CD1c-positive myeloid dendritic cell (primary cell): ENCODE measurements around the gene CLSTN1.
"Not testable (repeated sequence)": the region's sequence is repeated elsewhere in the genome, so short reads cannot be mapped to it uniquely, and the experiment has no call there.

Source experiments
- DNase-seq: peaks from one replicate; pipeline ENCODE4 v3.0.0-alpha.2; 2016; ENCODE audit errors: extremely low spot score

Gene CLSTN1

DNA sequence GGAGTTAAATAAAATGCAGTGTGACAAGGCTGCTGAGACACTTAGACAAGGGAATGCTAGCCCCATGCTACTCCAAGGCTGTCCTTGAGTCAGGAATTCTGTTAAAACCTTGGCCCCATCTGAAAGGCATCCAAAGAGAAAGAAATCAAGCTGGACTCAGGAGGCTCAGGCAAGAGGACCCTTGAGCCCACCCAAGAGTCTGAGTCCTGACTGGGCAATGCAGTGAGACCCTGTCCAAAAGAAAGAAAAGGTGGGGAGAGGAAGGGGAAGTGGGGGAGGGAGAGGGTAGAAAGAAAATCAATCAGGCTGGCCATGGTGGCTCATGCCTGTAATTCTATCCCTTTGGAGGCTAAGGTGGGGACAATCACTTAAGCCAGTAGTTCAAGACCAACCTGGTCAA lies 26.7 kb downstream of the CLSTN1 start:
- no peak for DNase-seq

DNA sequence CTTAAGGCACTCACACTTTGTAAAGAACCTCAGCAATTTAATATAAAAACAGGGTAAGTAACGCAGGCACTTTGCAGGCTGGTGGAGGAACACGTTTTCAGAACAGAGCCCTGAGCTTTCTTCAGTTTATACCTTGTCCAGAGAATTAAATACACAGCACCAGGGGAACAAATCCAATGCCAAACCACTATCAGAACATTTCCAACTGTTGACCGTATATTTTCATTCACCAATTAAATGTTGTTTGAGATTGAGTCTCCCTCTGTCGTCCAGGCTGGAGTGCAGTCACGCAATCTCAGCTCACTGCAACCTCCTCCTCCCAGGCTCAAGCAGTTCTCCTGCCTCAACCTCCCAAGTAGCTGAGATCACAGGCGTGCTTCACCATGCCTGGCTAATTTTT lies 29.7 kb downstream of the CLSTN1 start:
- DNase-seq: no peak

DNA sequence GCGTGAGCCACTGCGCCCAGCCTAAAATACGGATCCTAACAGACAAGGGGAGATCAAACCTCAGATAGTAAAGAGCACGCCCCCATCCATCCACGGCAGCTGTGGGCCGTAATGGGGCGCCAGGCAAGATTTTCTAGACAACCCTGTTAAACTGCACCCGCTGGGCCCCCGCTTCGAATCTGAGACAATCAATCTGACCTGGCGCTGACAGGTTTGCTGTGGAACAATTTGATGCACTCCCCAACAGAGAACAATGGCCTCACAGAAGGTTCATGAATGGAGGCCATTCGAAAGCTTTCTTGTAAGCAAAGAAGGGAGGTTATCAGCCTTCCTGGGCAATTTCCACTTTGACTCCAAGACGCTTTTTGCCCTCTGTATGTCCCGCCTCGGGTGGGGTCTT lies 30.5 kb downstream of the CLSTN1 start:
- DNase-seq: no peak

DNA sequence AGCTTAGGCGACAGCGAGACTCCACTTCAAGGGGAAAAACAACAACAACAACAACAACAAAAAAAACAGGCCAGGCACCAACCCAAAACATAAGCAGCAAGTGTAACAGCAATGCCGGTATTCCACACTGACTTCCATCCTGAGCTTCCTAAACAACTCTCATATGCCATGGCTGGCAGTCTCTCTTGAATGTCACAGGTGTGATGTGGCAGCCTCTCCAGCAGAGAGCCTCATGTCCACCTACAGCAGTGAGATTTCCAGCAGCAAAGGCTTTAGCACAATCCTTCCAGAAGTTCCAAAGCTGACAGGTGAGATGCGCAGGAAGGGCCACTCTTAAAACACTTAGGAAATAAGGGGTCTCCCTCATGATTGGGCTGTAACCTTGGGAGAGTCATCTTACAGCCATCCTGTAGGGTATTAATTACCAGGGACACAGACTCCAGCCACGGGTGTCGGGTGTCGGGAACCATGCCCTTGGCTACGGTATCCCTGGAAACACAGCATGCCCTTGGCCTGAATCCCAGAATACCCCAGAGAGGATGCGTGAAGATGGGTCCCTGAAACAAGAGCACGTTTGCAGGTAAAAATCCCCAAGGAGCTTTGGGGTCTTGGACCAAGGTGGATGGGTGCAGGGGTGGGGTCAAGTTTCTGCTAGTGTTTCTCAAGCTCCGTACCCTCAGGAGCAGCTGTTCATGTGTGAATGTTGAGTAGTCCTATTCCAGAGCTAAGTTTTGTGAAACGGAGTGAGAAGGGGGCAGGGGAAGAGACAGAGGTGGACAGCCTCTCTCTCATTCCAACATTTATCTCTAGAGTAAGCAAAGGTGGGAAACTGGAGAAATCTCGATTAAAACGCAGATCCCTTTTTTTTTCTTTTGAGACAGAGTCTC lies 31.4 kb downstream of the CLSTN1 start:
- DNase-seq: no peak

DNA sequence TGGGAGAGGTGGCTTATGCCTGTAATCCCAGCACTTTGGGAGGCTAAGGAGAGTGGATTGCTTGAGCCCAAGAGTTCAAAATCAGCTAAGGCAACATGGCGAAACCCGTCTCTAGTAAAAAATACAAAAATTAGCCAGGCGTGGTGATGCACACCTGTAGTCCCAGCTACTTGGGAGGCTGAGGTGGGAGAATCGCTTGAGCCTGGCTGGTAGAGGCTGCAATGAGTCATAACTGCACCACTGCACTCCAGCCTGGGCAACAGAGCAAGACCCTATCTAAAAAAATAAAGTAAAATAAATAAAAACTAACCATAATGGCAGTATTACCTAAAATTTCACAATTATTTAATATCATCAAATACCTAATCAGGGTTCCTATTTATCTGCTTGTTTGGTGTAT lies 34.1 kb downstream of the CLSTN1 start:
- DNase-seq: not testable (repeated sequence)

DNA sequence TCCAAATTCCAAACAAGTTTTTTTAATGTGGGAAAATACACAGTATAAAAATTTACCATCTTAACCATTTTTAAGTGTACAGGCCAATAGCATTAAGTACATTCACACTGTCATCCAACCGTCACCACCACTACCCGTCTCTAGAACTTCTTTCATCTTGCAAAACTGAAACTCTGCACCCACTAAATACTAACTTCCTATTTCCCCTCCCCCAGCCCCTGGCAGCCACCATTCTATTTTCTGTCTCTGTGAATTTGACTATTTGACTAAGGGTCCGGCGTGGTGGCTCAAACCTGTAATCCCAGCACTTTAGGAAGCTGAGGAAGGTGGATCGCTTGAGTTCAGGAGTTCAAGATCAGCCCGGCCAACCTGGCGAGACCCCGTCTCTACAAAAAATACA lies 36.1 kb downstream of the CLSTN1 start:
- DNase-seq: peak; percentile 63

DNA sequence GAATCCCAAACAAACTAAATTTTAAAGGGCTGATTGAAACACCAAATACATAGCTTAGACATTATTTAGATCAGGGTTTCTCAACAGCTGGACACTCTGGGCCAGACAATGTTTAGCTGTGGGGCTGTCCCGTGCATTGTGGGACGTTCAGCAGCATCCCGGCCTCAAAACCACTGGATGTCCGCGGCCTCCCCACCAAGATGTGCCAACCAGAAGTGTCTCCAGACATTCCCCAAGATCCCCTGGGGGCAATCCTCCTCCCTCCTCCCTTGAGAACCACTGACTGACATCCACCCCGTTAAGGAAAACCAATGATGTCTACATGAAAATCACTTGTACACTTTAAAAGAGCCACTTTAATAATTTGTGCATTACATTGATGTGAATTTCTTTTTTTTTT lies 38.4 kb downstream of the CLSTN1 start:
- DNase-seq: no peak

DNA sequence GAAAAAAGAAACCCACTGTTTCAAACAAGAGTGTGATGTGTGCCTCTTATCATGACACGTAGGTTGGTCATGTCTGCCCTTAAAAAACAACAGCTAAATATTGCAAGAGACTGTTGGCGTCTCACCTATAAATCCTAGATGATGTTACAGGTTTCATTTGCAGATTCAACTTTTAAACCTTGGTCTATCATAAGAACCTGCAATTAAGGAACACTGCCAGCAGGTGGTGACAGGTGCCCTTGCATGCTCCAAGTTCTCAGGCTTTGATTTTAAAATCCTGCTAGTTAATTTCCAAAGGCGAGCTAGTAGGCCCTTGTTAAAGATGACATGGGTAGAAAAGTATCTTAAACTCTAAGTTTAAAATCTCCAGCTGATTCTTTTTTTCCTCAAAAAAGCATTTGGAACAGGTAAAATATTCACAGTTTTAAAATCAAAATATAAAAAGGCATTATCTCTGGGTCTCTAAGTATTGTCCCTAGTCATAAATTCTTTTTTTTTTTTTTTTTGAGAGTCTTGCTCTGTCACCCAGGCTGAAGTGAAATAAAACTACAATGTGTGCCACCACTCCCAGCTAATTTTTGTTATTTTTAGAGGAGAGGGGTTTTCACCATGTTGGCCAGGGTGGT lies 39.1 kb downstream of the CLSTN1 start:
- peak; percentile 78 for DNase-seq

DNA sequence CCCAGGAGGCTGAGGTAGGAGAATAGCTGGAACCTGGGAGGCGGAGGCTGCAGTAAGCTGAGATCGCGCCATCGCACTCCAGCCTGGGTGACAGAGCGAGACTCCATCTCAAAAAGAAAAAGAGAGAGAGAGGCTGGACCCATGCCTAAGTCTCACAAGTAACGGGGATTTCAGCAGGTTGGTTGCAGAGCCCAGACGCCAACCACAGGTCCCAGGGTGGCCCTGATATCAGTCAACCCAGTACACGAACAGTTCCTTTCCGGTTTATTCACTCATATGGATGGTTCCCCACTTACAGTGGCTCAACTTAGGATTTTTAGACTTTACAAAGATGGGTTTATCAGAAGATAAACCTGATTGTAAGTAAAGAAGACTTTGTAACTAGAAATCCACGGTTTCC lies 40.9 kb downstream of the CLSTN1 start:
- DNase-seq: no peak

DNA sequence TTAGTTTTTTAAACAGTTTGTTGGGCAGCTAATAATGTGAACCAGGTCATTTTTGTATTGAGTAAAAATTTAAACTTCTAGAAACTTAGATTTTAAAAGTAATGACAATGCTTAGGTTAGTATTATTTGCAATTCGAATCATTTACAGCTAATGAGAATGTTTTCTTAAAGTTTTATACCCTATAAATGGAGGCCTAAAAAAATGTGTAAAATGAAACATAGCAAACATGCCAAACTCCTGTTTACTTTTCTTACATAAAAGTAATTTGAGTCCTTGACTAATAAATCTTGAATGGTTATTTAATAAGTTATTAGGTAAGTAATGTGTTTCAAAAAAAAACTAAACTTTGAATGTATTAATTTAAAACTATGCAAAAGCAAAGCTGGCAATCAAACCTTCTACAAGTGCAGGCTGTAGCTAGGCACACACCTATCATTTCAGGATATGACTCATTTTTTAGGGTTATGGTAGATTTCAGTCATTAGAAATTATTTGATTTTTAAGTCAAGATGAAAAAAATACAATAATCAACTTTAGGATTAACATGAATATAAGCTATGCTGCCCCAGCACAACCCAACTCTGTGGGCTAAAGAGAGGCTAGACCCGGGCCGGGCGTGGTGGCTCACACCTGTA lies 41.5 kb downstream of the CLSTN1 start:
- DNase-seq: no peak

DNA sequence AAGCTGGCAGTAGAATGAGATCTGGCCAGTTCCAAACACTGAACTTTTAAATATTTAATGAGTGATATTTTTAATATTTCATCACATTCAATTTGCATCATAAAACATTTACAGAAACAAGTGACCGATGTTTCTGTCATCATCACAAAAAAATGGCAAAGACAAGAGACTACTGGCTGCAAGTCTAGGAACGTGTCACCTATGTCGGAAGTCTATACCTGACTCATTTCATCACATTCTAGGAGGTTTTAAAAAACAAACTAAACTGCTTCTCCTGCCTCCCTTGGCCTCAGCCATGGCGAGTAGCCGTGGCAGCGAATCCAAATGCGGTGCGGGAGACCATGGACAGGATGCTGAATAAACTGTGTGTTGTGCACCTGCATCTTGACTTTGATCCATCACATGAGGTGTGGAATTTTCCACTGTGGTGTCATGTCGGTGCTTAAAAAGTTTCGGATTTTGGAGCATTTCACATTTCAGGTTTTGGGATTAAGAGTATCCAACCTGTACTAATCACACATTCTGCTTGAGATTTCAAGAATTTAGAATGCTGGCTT lies 43.1 kb downstream of the CLSTN1 start:
- DNase-seq: no peak

DNA sequence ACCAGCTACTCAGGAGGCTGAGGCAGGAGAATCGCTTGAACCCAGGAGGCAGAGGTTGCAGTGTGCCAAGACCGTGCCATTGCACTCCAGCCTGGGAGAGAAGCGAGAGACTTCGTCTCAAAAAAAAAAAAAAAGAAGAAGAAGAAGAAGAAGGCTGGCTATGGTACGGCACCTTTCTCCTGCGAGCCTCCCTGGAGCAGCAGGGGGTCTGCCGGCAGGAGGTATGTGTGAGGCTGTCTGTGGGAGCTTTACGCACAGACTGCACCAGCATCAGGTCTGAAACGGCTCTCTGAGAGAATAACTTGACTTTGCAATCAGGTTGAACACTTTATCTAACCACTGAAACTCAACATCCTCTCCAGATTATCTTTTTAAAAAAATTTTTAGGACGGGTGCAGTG lies 44.9 kb downstream of the CLSTN1 start:
- DNase-seq: no peak

DNA sequence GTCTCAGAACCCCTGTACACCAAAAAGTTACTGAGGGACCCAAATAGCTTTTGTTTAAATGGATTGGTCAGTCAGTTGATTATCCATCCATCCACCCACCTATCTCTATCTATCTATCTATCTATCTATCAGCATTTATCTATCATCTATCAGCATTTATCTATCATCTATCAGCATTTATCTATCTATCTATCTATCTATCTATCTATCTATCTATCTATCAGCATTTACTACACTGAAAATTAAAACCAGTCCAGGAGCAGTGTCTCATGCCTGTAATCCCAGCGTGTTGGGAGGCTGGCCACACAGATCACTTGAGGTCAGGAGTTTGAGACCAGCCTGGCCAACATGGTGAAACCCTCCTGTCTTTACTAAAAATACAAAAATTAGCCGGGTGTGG lies 47.1 kb downstream of the CLSTN1 start:
- DNase-seq: no peak

DNA sequence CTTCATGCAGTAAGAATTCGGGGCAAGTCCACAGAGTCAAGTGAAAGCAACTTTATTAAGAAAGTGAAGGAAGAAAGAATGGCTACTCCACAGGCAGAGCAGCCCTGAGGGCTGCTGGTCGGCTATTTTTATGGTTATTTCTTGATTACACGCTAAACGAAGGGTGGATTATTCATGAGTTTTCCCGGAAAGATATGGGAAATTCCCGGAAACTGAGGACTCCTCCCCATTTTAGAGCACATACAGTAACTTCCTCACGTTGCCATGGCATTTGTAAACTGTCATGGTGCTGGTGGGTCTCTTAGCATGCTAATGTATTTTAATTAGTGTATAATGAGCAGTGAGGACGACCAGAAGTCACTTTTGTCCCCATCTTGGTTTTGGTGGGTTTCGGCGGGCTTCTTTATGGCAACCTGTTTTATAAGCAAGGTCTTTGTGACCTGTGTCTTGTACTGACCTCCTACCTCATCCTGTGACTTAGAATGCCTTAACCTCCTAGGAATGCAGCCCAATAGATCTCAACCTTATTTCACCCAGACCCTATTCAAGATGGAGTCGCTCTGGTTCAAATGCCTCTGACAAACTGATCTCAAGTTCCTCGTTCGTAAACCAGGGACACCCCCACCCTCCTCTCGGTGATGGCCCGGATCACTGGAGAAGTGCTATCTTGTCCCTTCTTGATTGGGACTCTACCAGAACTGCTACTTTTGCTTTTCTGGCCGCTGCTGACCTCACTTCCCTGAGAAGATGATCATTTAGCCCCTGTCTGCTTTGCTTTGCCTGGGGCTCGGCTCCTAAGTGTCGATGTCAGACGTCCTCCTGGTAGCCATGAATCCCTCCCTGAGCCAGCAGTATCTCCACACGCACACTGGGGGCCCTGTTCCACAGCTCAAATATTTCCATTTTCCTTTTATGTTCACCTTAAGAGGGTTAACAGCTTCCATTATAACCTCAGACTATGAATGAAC lies 48.8 kb downstream of the CLSTN1 start:
- DNase-seq: no peak

DNA sequence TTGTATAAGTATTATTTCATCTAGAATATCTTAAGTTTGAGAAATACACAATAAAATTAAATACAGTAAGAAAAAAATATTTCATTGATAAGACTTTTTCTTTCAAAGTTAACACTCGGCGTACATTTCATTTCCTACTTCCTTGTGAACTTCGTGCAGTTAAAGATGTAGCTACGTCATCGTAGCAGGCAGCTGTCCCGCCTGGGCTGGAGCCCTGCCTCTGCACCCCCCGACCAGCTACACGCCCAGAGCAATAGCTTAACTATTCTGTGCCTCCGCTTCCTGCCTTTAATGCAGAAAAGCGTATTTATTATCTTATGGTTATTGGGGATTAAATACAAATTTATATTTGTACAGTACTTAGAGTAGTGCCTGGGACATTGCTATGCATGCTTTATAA lies 53.5 kb downstream of the CLSTN1 start:
- no peak for DNase-seq

DNA sequence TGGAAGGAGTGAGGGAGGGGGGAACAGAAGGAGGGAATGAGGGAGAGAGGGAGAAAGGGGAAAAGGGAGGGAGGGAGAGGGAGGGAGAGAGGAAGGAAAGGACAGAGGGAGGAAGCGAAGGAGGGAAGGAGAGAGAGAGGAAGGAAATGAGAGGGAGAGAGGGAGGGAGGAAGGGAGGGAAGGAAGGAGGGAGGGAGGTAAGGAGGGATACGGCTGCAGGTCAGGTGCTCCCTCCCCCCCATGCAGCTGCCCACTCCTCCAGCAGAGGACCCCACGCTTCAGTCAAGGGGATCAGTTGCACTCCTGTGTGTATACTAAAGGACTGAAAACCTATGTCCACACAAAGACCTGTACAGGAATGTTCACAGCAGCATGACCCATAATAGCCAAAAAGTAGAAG lies 54.8 kb downstream of the CLSTN1 start:
- DNase-seq: no peak

DNA sequence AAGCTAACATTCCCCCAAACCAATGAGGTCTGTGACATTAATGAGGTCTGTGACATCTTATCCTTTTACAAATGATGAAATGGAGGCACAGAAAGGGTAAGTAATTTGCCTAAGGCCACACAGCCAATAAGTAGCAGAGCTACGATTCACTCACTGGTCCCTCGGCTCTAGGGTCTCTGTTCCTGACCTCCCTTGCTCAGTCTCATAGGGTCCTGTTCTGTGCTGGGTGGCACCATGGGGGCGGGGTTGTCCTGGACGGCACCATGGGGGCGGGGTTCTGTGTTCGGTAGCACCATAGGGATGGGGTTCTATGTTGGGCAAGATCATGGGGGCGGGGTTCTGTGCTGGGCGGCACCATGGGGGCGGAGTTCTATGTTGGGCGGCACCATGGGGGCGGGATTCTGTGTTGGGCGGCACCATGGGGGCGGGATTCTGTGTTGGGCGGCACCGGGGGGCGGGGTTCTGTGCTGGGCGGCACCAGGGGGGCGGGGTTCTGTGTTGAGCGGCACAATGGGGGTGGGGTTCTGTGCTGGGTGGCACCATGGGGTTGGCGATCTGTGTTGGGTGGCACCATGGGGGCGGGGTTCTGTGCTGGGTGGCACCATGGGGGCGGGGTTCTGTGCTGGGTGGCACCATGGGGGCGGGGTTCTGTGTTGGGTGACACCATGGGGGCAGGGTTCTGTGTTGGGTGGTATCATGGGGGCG lies 55.6 kb downstream of the CLSTN1 start:
- no peak for DNase-seq

DNA sequence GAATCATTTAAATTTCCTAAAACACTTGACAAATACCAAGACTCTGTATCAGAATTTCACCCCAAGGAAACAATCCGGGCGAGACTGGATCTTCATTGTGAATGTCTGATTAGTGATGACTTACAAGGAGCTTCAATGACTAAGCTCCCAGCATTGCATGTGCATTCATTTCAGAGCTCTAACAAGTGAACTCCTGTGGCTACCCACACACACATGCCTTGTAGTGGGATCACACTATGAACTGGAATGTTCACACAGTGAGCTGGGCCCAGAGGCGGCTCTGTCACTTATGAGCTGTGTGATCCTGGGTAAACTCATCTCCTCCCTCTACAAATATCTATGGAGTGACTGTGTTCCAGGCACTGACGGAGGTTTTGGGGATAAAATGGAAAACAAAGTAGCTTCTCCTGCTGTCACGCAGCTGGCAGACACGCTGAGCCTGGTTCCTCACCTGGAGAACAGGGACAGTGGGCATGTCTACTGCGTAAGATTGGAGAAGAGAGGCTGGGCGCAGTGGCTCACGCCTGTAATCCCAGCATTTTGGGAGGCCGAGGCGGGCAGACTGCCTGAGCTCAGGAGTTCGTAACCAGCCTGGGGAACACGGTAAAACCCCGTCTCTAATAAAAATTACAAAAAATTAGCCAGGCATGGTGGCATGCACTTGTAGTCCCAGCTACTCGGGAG lies 56.9 kb downstream of the CLSTN1 start:
- DNase-seq: no peak

DNA sequence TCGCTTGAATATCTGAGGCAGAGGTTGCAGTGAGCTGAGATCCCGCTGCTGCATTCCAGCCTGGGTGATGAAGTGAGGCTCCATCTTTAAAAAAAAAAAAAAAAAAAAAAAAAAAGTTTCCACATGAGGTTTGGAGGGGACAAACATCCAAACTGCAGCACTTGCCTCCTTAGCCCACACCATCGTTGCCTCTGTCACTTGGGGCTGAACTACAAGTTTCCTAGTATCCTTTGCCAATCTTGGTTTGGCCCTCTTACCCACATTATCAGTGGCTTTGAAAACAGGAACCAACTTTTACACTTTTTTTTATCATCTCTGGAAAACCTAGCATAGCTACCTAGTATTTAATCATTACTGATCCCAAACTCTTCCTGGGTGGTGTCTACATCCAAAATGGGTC lies 59.2 kb downstream of the CLSTN1 start:
- peak; percentile 17 for DNase-seq

DNA sequence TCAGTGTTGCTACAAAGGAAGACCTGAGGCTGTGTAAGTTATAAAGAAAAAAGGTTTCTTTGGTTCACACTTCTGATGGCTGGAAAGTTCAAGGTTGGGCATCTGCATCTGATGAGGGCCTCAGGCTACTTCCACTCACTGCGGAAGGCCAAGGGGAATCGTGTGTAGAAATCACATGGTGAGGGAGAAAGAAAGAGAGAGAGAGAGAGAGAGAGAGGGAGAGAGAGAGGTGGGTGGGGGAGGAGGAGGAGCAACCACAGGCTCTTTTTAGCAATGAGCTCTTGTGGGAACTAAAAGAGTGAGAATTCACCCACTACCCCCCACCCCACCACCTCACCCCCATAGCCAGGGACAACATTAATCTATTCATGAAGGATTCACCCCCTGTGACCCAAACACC lies 59.9 kb downstream of the CLSTN1 start:
- DNase-seq: no peak
